OCI-LY3 (cell line): ENCODE data around the gene SH3BP5L.

Experiments
- EZH2phosphoT487 ChIP-seq: fragments of 200-600 bp; shearing (Covaris generic); IDR thresholded peaks from 2 replicates; pipeline ENCODE4 v1.6.1; 2018; ENCODE audit warnings: antibody characterized with exemption, mixed run types, low read depth
- TF ChIP-seq, protein P1 (sequence below): fragments of 200-600, 300-600 bp; sonication (generic); IDR thresholded peaks from 2 replicates; pipeline ENCODE4 v1.5.1; 2014; ENCODE audit warnings: antibody characterized with exemption, low read length, low read depth

DNA sequence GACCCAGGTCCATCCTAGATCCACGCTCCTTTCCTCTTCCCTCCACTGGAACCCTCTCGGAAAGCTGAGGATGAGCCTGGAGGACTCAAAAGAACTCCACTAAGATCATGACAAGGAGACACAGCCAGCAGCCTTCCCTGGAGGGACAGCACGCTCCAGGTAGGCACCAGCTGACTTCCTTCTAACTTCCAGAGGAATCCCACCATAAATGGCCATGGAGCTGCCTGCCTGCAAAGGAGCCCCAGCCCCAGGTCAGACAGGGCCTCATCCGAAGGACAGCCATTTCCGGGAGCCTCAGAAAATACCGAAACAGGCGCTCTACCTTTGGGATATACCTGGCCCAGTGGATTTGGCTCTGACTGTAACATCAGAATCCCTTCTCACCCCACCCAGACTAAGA, 4.1 kb downstream of the SH3BP5L start:
- TF ChIP-seq, protein P1, sequence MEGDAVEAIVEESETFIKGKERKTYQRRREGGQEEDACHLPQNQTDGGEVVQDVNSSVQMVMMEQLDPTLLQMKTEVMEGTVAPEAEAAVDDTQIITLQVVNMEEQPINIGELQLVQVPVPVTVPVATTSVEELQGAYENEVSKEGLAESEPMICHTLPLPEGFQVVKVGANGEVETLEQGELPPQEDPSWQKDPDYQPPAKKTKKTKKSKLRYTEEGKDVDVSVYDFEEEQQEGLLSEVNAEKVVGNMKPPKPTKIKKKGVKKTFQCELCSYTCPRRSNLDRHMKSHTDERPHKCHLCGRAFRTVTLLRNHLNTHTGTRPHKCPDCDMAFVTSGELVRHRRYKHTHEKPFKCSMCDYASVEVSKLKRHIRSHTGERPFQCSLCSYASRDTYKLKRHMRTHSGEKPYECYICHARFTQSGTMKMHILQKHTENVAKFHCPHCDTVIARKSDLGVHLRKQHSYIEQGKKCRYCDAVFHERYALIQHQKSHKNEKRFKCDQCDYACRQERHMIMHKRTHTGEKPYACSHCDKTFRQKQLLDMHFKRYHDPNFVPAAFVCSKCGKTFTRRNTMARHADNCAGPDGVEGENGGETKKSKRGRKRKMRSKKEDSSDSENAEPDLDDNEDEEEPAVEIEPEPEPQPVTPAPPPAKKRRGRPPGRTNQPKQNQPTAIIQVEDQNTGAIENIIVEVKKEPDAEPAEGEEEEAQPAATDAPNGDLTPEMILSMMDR, result no peak
- TF ChIP-seq EZH2phosphoT487, result no peak
